SK-N-MC (cell line): Measurements from ENCODE around the gene CYP4A22.
"Not testable (repeated sequence)": the region's sequence is repeated elsewhere in the genome, so short reads cannot be mapped to it uniquely, and the experiment has no call there.

Source experiments
- DNase-seq: peaks from one replicate; pipeline ENCODE4 v3.0.0-alpha.2; 2011; ENCODE audit warnings: low read depth, low spot score
- H3K27ac ChIP-seq: fragments of 200-600 bp; sonication (generic); 2 replicates; pipeline ENCODE4 v1.5.1; 2016; ENCODE audit warnings: mixed run types
- H3K36me3 ChIP-seq: fragments of 200-600 bp; sonication (generic); 2 replicates; pipeline ENCODE4 v1.6.1; 2017; ENCODE audit warnings: antibody characterized with exemption, low read length, mixed read lengths; ENCODE audit not compliant: insufficient read depth
- H3K4me3 ChIP-seq: fragments of 200-600 bp; sonication (generic); 2 replicates; pipeline ENCODE4 v1.5.1; 2016
- H3K9ac ChIP-seq: fragments of 200-600 bp; sonication (generic); 2 replicates; pipeline ENCODE4 v1.8.0; 2017; ENCODE audit warnings: mixed run types, mixed read lengths; ENCODE audit not compliant: insufficient read length
- H3K9me3 ChIP-seq: fragments of 200-600 bp; sonication (generic); 2 replicates; pipeline ENCODE4 v1.6.1; 2017; ENCODE audit warnings: low read depth, mild to moderate bottlenecking, antibody characterized with exemption, low read length, moderate library complexity, mixed read lengths
- EZH2 ChIP-seq: fragments of 200-600 bp; sonication (generic); IDR thresholded peaks from one replicate; pipeline ENCODE4 v1.6.1; 2017; ENCODE audit warnings: antibody characterized with exemption
- FOXP2 ChIP-seq: optimal IDR thresholded peaks from 2 replicates; pipeline ENCODE3; 2011; ENCODE audit warnings: mild to moderate bottlenecking, moderate library complexity; ENCODE audit not compliant: insufficient read depth; ENCODE audit errors: extremely low read length, control extremely low read depth
- POLR2AphosphoS5 ChIP-seq: IDR thresholded peaks from 2 replicates; pipeline ENCODE4 v1.6.1; 2012; ENCODE audit warnings: mild to moderate bottlenecking, low read depth, low read length, borderline replicate concordance

Gene CYP4A22, protein sequence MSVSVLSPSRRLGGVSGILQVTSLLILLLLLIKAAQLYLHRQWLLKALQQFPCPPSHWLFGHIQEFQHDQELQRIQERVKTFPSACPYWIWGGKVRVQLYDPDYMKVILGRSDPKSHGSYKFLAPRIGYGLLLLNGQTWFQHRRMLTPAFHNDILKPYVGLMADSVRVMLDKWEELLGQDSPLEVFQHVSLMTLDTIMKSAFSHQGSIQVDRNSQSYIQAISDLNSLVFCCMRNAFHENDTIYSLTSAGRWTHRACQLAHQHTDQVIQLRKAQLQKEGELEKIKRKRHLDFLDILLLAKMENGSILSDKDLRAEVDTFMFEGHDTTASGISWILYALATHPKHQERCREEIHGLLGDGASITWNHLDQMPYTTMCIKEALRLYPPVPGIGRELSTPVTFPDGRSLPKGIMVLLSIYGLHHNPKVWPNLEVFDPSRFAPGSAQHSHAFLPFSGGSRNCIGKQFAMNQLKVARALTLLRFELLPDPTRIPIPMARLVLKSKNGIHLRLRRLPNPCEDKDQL

DNA sequence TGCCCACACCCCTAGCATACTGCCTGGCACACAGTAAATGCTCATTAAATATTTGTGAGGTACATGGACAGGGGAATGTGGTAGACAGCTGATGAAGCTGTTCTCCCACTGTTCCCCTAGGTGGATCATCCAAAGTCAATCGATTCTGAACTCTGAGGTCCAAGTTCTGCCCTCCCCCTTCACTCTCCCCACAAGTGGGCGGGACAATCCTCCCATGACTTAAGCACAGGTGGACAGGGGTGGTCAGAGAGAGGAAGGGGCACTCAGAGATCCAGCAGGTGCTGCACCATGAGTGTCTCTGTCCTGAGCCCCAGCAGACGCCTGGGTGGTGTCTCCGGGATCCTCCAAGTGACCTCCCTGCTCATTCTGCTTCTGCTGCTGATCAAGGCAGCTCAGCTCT, at the start of gene CYP4A22:
Gene CYP4A22, plus strand, starts transcription at position 244 of the 400 bp plus-strand sequence. Its CDS starts 45 bp downstream, at position 289.
- no peak within 1 kb of the TSS for H3K9ac ChIP-seq
- H3K4me3 ChIP-seq: no peak within 1 kb of the TSS
- TF ChIP-seq EZH2: no peak
- no peak for TF ChIP-seq POLR2AphosphoS5
- TF ChIP-seq FOXP2: no peak
- no peaks in the 10 kb centered on the region for H3K36me3 ChIP-seq
- H3K9me3 ChIP-seq: no peaks in the 10 kb centered on the region
- no peak for DNase-seq
- H3K27ac ChIP-seq: no peak within 1 kb of the TSS

- H3K27ac ChIP-seq, DNase-seq, H3K9me3 ChIP-seq, H3K4me3 ChIP-seq, H3K36me3 ChIP-seq, H3K9ac ChIP-seq: not testable (repeated sequence)
These were observed 47.9 kb upstream of the CYP4A22 start for GRCh38 chr1:47089356-47089755.

DNA sequence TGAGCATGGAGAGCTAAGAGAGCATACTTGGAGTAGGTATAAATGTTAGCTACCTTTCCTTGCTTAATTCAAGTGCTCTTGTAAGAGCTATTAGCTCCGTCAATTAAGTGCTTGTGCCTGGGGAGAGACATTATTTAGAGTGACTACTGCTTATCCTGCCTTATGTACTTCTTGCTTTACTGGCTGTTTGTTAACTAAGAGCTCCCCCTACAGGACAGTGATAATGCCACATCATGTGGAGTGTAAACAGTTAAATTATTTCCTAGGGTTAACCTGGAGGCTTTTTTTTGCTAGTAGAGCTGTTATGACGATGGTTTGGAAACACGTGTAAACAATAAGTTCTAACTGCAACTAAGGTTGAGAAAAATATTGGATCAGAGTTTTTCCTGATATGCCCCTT, 45.8 kb upstream of the CYP4A22 start:
- H3K27ac ChIP-seq, H3K4me3 ChIP-seq, H3K36me3 ChIP-seq, H3K9ac ChIP-seq, H3K9me3 ChIP-seq, DNase-seq: not testable (repeated sequence)

DNA sequence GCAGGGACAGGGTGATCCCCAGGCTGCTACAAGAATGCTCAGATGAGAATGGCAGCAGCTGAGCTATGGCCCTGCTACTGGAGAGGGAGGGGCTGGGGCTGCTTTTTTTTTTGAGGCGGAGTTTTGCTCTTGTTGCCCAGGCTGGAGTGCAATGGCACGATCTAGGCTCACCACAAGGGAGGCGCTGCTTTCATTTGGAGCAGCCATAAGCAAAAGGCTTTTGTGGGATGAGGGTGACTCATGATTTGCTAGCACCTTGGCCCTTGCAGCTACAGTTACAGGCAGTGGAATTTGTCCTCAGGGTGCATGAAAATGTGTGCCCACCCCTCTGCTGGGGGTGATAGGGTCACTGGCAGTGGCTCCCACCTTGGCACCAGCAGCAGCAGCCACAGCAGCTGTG, 32.4 kb upstream of the CYP4A22 start:
- Histone ChIP-seq H3K36me3 (no peaks in the 10 kb centered on the region), H3K9ac (no peak overlapping the region), H3K27ac (no peak overlapping the region), H3K9me3 (no peaks in the 10 kb centered on the region), H3K4me3 (no peak overlapping the region)
- DNase-seq: no peak
- TF ChIP-seq FOXP2 (no peak), EZH2 (no peak), POLR2AphosphoS5 (no peak)

GRCh38 chr1:47106792-47107191, 30.4 kb upstream of the CYP4A22 start:
- no peaks in the 10 kb centered on the region for H3K9me3 ChIP-seq
- H3K9ac ChIP-seq: no peak overlapping the region
- TF ChIP-seq EZH2 (no peak), POLR2AphosphoS5 (no peak), FOXP2 (no peak)
- no peak for DNase-seq
- H3K4me3 ChIP-seq: no peak overlapping the region
- H3K36me3 ChIP-seq: no peaks in the 10 kb centered on the region
- no peak overlapping the region for H3K27ac ChIP-seq

- not testable (repeated sequence) for H3K9ac ChIP-seq, DNase-seq, H3K27ac ChIP-seq
These were observed 29.2 kb upstream of the CYP4A22 start for GRCh38 chr1:47107851-47108574.

DNA sequence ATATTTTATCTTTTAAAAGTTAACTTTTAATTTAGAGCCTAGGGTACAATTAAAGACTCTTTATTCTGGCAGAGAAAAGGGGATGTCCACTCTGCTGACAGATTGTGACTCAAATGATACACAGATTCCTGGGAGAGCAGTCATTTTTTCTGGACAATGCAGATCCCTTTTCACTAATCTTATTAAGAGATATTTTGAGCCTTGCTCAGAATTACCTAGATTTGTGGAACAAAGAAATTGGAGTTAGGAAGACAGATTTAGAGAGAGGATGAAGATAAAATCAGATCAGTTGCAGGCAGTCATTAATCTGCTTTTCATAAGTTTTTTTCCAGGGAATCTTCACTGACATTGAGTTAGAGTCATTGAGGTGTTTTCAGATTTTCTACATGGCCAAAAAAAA, 27.8 kb upstream of the CYP4A22 start:
- not testable (repeated sequence) for H3K36me3 ChIP-seq, H3K9me3 ChIP-seq, H3K4me3 ChIP-seq, DNase-seq, H3K27ac ChIP-seq, H3K9ac ChIP-seq

More at GRCh38 chr1:47107851-47108574, 29.2 kb upstream of the CYP4A22 start:
- not testable (repeated sequence) for H3K9me3 ChIP-seq, H3K4me3 ChIP-seq, H3K36me3 ChIP-seq

- Histone ChIP-seq H3K36me3 (no peaks in the 10 kb centered on the region), H3K27ac (no peak overlapping the region), H3K9me3 (no peaks in the 10 kb centered on the region), H3K9ac (no peak overlapping the region), H3K4me3 (no peak overlapping the region)
- TF ChIP-seq POLR2AphosphoS5 (no peak), FOXP2 (no peak), EZH2 (no peak)
- DNase-seq: no peak
These were observed 24.1 kb upstream of the CYP4A22 start for GRCh38 chr1:47113178-47113577.

GRCh38 chr1:47121039-47121438, 16.2 kb upstream of the CYP4A22 start:
- H3K9ac ChIP-seq: not testable (repeated sequence)

DNA sequence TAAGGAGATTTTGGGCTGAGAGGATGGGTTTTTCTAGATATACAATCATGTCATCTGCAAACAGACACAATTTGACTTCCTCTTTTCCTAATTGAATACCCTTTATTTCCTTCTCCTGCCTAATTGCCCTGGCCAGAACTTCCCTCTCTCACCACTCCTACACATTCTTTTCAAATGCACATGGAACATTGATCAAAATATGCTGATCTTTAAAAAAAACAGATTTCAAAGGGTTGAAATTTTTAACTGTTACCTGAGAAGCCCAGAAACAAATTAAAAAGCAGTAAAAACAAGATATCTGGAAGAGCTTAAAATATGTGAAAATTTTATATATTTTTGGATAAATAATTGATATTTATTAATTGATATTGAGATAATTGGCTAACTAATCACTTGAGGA, 12.4 kb upstream of the CYP4A22 start:
- H3K9me3 ChIP-seq, DNase-seq: not testable (repeated sequence)

More at GRCh38 chr1:47121039-47121438, 16.2 kb upstream of the CYP4A22 start:
- H3K9me3 ChIP-seq, H3K4me3 ChIP-seq, DNase-seq, H3K27ac ChIP-seq, H3K36me3 ChIP-seq: not testable (repeated sequence)

GRCh38 chr1:47126997-47127396, 10.2 kb upstream of the CYP4A22 start:
- H3K4me3 ChIP-seq, H3K27ac ChIP-seq, H3K36me3 ChIP-seq, DNase-seq, H3K9ac ChIP-seq, H3K9me3 ChIP-seq: not testable (repeated sequence)

More for the DNA sequence above, 12.4 kb upstream of the CYP4A22 start:
- not testable (repeated sequence) for H3K9ac ChIP-seq, H3K36me3 ChIP-seq, H3K27ac ChIP-seq, H3K4me3 ChIP-seq
